Body of pancreas (tissue), 4 donors: Measurements from ENCODE around the gene SMIM28. TPM values are rescaled to one million over a fixed set of nuclear protein-coding genes. Genes with fewer than 3 reads are reported as not detected.

Experiments used
- ATAC-seq: fragments of 150-250 bp; one replicate; pipeline ENCODE4 v1.9.1; 2016
- DNase-seq, 4 donors: peaks; one replicate each; pipeline ENCODE4 v3.0.0-alpha.2; 2019
- H3K27ac ChIP-seq, 4 donors: fragments of 200-600 bp; sonication (generic); 1 replicate in 3 of 4; 2 replicates in 1 of 4; pipeline versions ENCODE4 v1.5.1 to v1.6.1; 2016 to 2019; ENCODE audit warnings: mild to moderate bottlenecking in 1 of 4, mixed read lengths in 1 of 4, moderate library complexity in 1 of 4
- H3K27me3 ChIP-seq, 2 donors: fragments of 200-600 bp; sonication (generic); one replicate each; pipeline ENCODE4 v1.6.0; 2016; ENCODE audit warnings: mild to moderate bottlenecking in 1 of 2
- H3K36me3 ChIP-seq, 2 donors: fragments of 200-600 bp; sonication (generic); replicated peaks in 1 of 2; 2 replicates each; pipeline ENCODE4 v1.5.1; 2016; ENCODE audit warnings: low read depth in 2 of 2; ENCODE audit not compliant: insufficient read depth in 1 of 2
- H3K4me1 ChIP-seq: fragments of 200-600 bp; sonication (generic); one replicate; pipeline ENCODE4 v1.6.0; 2016
- H3K4me3 ChIP-seq, 2 donors: fragments of 200-600 bp; sonication (generic); 1 replicate in 1 of 2; 2 replicates in 1 of 2; pipeline ENCODE4 v1.5.1; 2016 to 2019
- H3K9me3 ChIP-seq, 3 donors: fragments of 200-600 bp; sonication (generic); 1 replicate in 2 of 3; 2 replicates in 1 of 3; pipeline ENCODE4 v1.5.1; 2016
- POLR2A ChIP-seq, 3 donors: fragments of 450-650 bp; IDR thresholded peaks; one replicate each; pipeline ENCODE4 v1.6.1; 2016; ENCODE audit warnings: antibody characterized with exemption in 3 of 3, mild to moderate bottlenecking in 2 of 3
- WGBS, 2 donors: methylation state at CpG; one replicate each; pipeline ENCODE4 v1.1.5; 2017; 5-methylcytosine and 5-hydroxymethylcytosine counted together
- intact Hi-C: fragments of 100-400 bp; cut with DNase I; formaldehyde crosslinking; loops from one replicate; pipeline ENCODE4 v1.15.1; 2023
- total RNA-seq, 2 donors: library from RNA; depleted of rRNA; stranded (reverse); fragments of >200 nt; gene quantifications; one replicate each; pipeline ENCODE4 v1.1.0, GENCODE V29; 2016
- TF ChIP-seq, protein P1 (sequence below), 7 experiments: fragments of 450-650 bp in 4 of 7; fragments of 200-600 bp in 3 of 7; sonication (generic) in 3 of 7; IDR thresholded peaks; one replicate each; pipeline ENCODE4 v1.5.1; 2016 to 2019; ENCODE audit warnings: antibody characterized with exemption in 7 of 7

The SMIM28 gene
- total RNA-seq, 2 donors from 2014 or later, result not detected

DNA sequence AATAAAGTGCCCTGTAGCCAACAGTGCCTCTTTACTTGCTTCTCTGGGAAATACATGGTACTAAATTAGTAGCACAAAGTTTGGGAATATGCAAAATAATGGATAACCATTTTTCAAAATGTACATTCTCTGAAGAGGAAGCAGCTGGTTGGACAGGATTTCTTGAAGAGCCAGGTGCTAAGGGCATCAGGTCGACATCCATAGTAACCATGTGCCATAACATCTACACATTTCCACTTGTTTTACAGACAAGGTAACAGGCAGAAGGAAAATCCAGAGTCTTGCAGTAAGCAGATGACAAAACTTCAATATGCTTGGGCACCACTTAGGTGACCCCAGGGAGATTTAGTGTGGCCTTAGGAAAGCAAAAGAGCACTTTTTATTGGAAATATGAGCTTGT lies 36.5 kb upstream of the SMIM28 start:
- H3K4me3 ChIP-seq, result no peak overlapping the region
- no peaks in the 10 kb centered on the region for H3K27me3 ChIP-seq
- H3K4me1 ChIP-seq, result no peaks in the 10 kb centered on the region
- WGBS, 2 donors, result 94% methylated on average over 1 of the region's 1 CpG
- DNase-seq (no peak), ATAC-seq (no peak)
- H3K9me3 ChIP-seq, result no peaks in the 10 kb centered on the region
- peaks cover 0 to 1% of the 10 kb centered on the region in 2 donors for H3K36me3 ChIP-seq
- no peak overlapping the region for H3K27ac ChIP-seq
- intact Hi-C loops, result no loop called here
- TF ChIP-seq, protein P1, sequence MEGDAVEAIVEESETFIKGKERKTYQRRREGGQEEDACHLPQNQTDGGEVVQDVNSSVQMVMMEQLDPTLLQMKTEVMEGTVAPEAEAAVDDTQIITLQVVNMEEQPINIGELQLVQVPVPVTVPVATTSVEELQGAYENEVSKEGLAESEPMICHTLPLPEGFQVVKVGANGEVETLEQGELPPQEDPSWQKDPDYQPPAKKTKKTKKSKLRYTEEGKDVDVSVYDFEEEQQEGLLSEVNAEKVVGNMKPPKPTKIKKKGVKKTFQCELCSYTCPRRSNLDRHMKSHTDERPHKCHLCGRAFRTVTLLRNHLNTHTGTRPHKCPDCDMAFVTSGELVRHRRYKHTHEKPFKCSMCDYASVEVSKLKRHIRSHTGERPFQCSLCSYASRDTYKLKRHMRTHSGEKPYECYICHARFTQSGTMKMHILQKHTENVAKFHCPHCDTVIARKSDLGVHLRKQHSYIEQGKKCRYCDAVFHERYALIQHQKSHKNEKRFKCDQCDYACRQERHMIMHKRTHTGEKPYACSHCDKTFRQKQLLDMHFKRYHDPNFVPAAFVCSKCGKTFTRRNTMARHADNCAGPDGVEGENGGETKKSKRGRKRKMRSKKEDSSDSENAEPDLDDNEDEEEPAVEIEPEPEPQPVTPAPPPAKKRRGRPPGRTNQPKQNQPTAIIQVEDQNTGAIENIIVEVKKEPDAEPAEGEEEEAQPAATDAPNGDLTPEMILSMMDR (IDR thresholded peaks at IDR 0.05), result no peak
- no peak for TF ChIP-seq POLR2A (IDR thresholded peaks at IDR 0.05)

DNA sequence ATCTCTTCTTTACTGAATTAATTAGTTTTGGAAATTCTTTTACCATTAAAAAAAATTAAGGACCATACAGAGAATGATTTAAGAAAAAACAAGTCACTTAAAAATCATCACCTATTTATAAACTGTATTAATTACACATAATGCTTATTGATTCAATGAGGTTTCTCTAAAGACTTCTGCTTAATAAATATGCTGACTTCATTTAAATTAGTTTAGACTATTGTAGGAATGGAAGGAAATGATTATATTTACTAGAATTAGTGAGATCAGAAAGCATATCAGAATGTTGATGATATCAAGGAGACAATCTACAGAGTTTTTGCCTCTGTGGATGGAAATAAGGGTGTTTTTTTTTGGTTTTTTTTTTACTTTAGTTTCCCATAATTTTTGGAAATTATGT lies 34.6 kb upstream of the SMIM28 start:
- intact Hi-C loops, result no loop called here
- H3K27me3 ChIP-seq, result no peaks in the 10 kb centered on the region
- no peaks in the 10 kb centered on the region for H3K4me1 ChIP-seq
- no peaks in the 10 kb centered on the region for H3K9me3 ChIP-seq
- ATAC-seq (no peak), DNase-seq (no peak)
- no peak overlapping the region for H3K4me3 ChIP-seq
- no peak overlapping the region for H3K27ac ChIP-seq
- no peaks in the 10 kb centered on the region for H3K36me3 ChIP-seq
- TF ChIP-seq, protein P1 (IDR thresholded peaks at IDR 0.05), result no peak
- TF ChIP-seq POLR2A (IDR thresholded peaks at IDR 0.05), result no peak

DNA sequence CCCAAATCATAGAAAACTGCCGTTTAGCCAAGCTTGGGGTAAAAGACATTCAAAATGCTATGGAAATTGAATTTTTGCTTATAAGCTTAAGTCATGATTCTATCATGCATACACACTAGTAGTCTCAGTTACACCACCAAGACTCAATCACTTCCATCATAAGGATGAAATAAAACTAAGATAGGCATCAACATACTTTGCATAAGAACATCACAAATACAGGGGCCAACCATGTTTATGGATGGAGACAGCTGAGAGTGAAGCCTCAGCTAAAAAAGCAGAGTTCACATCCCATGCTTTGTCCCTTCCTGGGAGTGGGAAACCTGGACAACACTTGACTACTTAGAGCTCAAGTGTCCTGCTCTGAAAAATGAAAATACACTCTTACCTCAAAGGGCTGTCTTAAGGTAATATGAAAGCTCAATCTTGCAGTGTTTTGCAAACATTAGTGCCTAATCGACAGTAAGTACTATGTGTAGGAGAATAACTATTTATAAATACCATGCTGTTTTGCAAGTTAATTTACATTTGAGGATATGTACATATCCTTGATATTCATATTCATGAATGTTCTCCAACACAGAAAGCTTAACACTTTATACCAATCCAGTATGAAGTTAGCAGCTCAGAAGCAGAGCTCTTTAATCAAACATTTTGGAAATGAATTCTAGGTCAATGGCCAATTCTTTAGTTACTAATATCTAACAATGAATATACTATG lies 32.0 kb upstream of the SMIM28 start:
- 70 to 74% methylated on average over 2 of the region's 2 CpGs for WGBS, 2 donors
- Histone ChIP-seq H3K9me3 (no peaks in the 10 kb centered on the region), H3K27me3 (no peaks in the 10 kb centered on the region), H3K4me1 (no peaks in the 10 kb centered on the region), H3K36me3 (no peaks in the 10 kb centered on the region), H3K27ac (no peak overlapping the region), H3K4me3 (no peak overlapping the region)
- no peak for ATAC-seq
- intact Hi-C loops, result no loop called here
- TF ChIP-seq, protein P1 (IDR thresholded peaks at IDR 0.05), result no peak
- no peak for TF ChIP-seq POLR2A (IDR thresholded peaks at IDR 0.05)
- DNase-seq, result no peak

DNA sequence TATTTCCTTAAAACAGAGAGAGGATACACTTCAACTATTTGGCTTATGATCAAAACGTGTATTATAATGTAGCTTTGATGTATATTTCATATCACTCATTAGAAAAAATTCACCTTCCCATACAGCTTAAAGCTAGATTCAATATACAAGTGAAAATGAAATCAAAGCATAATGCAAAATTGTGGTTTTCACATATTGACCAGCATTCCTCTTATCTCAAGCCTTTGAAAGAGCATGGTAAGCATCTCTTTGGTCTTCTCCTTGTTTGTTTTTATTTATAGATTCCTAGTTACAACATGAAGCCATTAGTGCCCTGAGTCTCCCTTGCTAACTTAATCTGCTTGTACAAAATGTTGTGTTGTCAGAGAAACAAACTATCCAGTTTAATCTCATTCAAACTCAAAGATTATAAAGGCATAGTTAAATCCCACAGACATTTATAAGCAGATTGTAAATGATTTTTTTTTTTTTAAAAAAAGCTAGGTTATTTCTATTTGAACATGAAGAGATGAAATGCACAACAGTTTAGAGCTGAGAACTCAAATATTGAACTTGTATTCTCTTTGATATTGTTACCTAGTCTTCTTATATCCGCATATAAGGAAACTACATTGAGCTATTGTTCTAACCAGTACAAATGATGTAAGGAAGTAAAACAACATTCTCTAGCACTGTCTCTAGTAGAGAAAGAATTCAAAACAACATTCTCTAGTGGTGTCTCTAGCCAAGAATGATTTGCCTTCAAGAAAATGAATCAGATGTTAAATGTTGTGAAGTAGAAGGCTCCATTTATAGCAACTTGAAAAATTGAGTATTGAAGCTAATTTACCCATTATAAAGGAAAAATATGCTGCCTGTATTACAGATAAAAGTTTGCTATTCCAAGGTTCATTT lies 31.2 kb upstream of the SMIM28 start:
- intact Hi-C loops, result no loop called here
- no peaks in the 10 kb centered on the region for H3K4me1 ChIP-seq
- H3K36me3 ChIP-seq, result no peaks in the 10 kb centered on the region
- no peak overlapping the region for H3K4me3 ChIP-seq
- DNase-seq, result no peak
- 62 to 72% methylated on average over 2 of the region's 2 CpGs for WGBS, 2 donors
- no peak overlapping the region for H3K27ac ChIP-seq
- TF ChIP-seq POLR2A (IDR thresholded peaks at IDR 0.05), result no peak
- TF ChIP-seq, protein P1 (IDR thresholded peaks at IDR 0.05), result no peak
- H3K9me3 ChIP-seq, result no peaks in the 10 kb centered on the region
- no peak for ATAC-seq
- no peaks in the 10 kb centered on the region for H3K27me3 ChIP-seq
